HCT116 (cell line): ENCODE results near the gene TMOD1.

Experiments
- CTCF ChIP-seq, 3 experiments: fragments of 200-600 bp in 1 of 3; sonication (generic) in 1 of 3; IDR thresholded peaks in 2 of 3; conservative IDR thresholded peaks in 1 of 3; 2 replicates each; pipeline ENCODE4 v1.5.1; 2012 to 2017; ENCODE audit warnings: low read depth in 2 of 3, low read length in 2 of 3, antibody characterized with exemption in 1 of 3, borderline replicate concordance in 1 of 3, control low read depth in 1 of 3, mild to moderate bottlenecking in 1 of 3, mixed read lengths in 1 of 3, mixed run types in 1 of 3, moderate library complexity in 1 of 3; ENCODE audit not compliant: insufficient read depth in 1 of 3
- EZH2 ChIP-seq: fragments of 200-600 bp; sonication (generic); IDR thresholded peaks from 2 replicates; pipeline ENCODE4 v1.6.1; 2017; ENCODE audit warnings: antibody characterized with exemption, mixed run types
- EZH2phosphoT487 ChIP-seq: fragments of 200-600 bp; IDR thresholded peaks from 2 replicates; pipeline ENCODE4 v1.6.1; 2018; ENCODE audit warnings: antibody characterized with exemption, borderline replicate concordance
- POLR2A ChIP-seq: IDR thresholded peaks from 2 replicates; pipeline ENCODE4 v1.7.0; 2011; ENCODE audit warnings: borderline replicate concordance; ENCODE audit not compliant: insufficient read depth, insufficient read length; ENCODE audit errors: extremely low read depth
- POLR2AphosphoS5 ChIP-seq: IDR thresholded peaks from 2 replicates; pipeline ENCODE4 v1.6.1; 2011; ENCODE audit warnings: mild to moderate bottlenecking, low read depth, low read length, moderate library complexity
- RAD21 ChIP-seq: IDR thresholded peaks from 2 replicates; pipeline ENCODE4 v1.6.1; 2012; ENCODE audit warnings: low read depth, mild to moderate bottlenecking
- YY1 ChIP-seq: IDR thresholded peaks from 2 replicates; pipeline ENCODE4 v1.6.1; 2011; ENCODE audit warnings: low read length, low read depth, moderate library complexity, mild to moderate bottlenecking; ENCODE audit not compliant: insufficient replicate concordance; ENCODE audit errors: extremely low read depth
- ZBTB33 ChIP-seq: IDR thresholded peaks from 2 replicates; pipeline ENCODE4 v1.6.1; 2011; ENCODE audit warnings: mild to moderate bottlenecking, low read length, moderate library complexity; ENCODE audit not compliant: insufficient replicate concordance; ENCODE audit errors: extremely low read depth
- ZNF274 ChIP-seq: fragments of 200-500 bp; sonication (Bioruptor generic); IDR thresholded peaks from 2 replicates; pipeline ENCODE4 v1.6.1; 2014; ENCODE audit warnings: mild to moderate bottlenecking, low read depth, low read length, inconsistent platforms
- TF ChIP-seq, protein P1 (sequence below): IDR thresholded peaks from 2 replicates; pipeline ENCODE4 v1.6.1; 2012; ENCODE audit warnings: low read depth
- TF ChIP-seq, protein P2 (sequence below): IDR thresholded peaks from 2 replicates; pipeline ENCODE4 v1.6.1; 2012

GRCh38 chr9:97502222-97502983 is 937 bp downstream of the TMOD1 start:
- TF ChIP-seq ZBTB33 (no peak), RAD21 (no peak), CTCF (IDR thresholded peaks at IDR 0.05 in 2 of 3, conservative IDR thresholded peaks at IDR 0.05 in 1 of 3; ENCODE audit: borderline replicate concordance in 1 of 3, insufficient read depth in 1 of 3, low read depth in 2 of 3, low read length in 2 of 3) (no peak), EZH2 (no peak), ZNF274 (no peak), YY1 (no peak), EZH2phosphoT487 (no peak), POLR2AphosphoS5 (no peak), POLR2A (no peak)
- TF ChIP-seq, protein P1, sequence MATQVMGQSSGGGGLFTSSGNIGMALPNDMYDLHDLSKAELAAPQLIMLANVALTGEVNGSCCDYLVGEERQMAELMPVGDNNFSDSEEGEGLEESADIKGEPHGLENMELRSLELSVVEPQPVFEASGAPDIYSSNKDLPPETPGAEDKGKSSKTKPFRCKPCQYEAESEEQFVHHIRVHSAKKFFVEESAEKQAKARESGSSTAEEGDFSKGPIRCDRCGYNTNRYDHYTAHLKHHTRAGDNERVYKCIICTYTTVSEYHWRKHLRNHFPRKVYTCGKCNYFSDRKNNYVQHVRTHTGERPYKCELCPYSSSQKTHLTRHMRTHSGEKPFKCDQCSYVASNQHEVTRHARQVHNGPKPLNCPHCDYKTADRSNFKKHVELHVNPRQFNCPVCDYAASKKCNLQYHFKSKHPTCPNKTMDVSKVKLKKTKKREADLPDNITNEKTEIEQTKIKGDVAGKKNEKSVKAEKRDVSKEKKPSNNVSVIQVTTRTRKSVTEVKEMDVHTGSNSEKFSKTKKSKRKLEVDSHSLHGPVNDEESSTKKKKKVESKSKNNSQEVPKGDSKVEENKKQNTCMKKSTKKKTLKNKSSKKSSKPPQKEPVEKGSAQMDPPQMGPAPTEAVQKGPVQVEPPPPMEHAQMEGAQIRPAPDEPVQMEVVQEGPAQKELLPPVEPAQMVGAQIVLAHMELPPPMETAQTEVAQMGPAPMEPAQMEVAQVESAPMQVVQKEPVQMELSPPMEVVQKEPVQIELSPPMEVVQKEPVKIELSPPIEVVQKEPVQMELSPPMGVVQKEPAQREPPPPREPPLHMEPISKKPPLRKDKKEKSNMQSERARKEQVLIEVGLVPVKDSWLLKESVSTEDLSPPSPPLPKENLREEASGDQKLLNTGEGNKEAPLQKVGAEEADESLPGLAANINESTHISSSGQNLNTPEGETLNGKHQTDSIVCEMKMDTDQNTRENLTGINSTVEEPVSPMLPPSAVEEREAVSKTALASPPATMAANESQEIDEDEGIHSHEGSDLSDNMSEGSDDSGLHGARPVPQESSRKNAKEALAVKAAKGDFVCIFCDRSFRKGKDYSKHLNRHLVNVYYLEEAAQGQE = no peak
- TF ChIP-seq, protein P2, sequence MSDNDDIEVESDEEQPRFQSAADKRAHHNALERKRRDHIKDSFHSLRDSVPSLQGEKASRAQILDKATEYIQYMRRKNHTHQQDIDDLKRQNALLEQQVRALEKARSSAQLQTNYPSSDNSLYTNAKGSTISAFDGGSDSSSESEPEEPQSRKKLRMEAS = no peak
